ENCODE measurements around the gene RHOB.

The RHOB gene

GRCh38 chr2:20476481-20476880, 29.6 kb downstream of the RHOB start:
- ATAC-seq: no peak
- TF ChIP-seq ZFP3 (CRISPR knock-in tag; IDR thresholded peaks at IDR 0.05) (no peak), TOX (CRISPR knock-in tag; IDR thresholded peaks at IDR 0.05; ENCODE audit: borderline replicate concordance) (no peak), ARNTL (CRISPR knock-in tag; IDR thresholded peaks at IDR 0.05; ENCODE audit: borderline replicate concordance, low read depth) (no peak), ESRRG (CRISPR knock-in tag; IDR thresholded peaks at IDR 0.05) (no peak), ISL1 (CRISPR knock-in tag; IDR thresholded peaks at IDR 0.05) (no peak), CSRNP3 (CRISPR knock-in tag; IDR thresholded peaks at IDR 0.05) (no peak), BACH2 (CRISPR knock-in tag; IDR thresholded peaks at IDR 0.05; ENCODE audit: borderline replicate concordance) (no peak), SNAI2 (CRISPR knock-in tag; IDR thresholded peaks at IDR 0.05) (no peak), GLIS3 (CRISPR knock-in tag; IDR thresholded peaks at IDR 0.05) (no peak), ZNF565 (CRISPR knock-in tag; conservative IDR thresholded peaks at IDR 0.05; ENCODE audit: low read depth) (no peak), OSR1 (CRISPR knock-in tag; IDR thresholded peaks at IDR 0.05) (no peak), ZC3H10 (CRISPR knock-in tag; IDR thresholded peaks at IDR 0.05) (no peak), RARB (CRISPR knock-in tag; IDR thresholded peaks at IDR 0.05) (no peak), CSDC2 (CRISPR knock-in tag; IDR thresholded peaks at IDR 0.05) (no peak), ZNF70 (CRISPR knock-in tag; IDR thresholded peaks at IDR 0.05) (no peak), ZNF8 (CRISPR knock-in tag; IDR thresholded peaks at IDR 0.05) (no peak)
- TF ChIP-seq, protein P1, sequence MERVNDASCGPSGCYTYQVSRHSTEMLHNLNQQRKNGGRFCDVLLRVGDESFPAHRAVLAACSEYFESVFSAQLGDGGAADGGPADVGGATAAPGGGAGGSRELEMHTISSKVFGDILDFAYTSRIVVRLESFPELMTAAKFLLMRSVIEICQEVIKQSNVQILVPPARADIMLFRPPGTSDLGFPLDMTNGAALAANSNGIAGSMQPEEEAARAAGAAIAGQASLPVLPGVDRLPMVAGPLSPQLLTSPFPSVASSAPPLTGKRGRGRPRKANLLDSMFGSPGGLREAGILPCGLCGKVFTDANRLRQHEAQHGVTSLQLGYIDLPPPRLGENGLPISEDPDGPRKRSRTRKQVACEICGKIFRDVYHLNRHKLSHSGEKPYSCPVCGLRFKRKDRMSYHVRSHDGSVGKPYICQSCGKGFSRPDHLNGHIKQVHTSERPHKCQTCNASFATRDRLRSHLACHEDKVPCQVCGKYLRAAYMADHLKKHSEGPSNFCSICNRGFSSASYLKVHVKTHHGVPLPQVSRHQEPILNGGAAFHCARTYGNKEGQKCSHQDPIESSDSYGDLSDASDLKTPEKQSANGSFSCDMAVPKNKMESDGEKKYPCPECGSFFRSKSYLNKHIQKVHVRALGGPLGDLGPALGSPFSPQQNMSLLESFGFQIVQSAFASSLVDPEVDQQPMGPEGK (CRISPR knock-in tag; IDR thresholded peaks at IDR 0.05; ENCODE audit: borderline replicate concordance): no peak
- TF ChIP-seq, protein P2, sequence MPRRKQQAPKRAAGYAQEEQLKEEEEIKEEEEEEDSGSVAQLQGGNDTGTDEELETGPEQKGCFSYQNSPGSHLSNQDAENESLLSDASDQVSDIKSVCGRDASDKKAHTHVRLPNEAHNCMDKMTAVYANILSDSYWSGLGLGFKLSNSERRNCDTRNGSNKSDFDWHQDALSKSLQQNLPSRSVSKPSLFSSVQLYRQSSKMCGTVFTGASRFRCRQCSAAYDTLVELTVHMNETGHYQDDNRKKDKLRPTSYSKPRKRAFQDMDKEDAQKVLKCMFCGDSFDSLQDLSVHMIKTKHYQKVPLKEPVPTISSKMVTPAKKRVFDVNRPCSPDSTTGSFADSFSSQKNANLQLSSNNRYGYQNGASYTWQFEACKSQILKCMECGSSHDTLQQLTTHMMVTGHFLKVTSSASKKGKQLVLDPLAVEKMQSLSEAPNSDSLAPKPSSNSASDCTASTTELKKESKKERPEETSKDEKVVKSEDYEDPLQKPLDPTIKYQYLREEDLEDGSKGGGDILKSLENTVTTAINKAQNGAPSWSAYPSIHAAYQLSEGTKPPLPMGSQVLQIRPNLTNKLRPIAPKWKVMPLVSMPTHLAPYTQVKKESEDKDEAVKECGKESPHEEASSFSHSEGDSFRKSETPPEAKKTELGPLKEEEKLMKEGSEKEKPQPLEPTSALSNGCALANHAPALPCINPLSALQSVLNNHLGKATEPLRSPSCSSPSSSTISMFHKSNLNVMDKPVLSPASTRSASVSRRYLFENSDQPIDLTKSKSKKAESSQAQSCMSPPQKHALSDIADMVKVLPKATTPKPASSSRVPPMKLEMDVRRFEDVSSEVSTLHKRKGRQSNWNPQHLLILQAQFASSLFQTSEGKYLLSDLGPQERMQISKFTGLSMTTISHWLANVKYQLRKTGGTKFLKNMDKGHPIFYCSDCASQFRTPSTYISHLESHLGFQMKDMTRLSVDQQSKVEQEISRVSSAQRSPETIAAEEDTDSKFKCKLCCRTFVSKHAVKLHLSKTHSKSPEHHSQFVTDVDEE (CRISPR knock-in tag; IDR thresholded peaks at IDR 0.05): no peak

GRCh38 chr2:20476950-20477349, 30.1 kb downstream of the RHOB start:
- ATAC-seq: no peak
- TF ChIP-seq, protein P1 (CRISPR knock-in tag; IDR thresholded peaks at IDR 0.05; ENCODE audit: borderline replicate concordance): no peak
- no peak for TF ChIP-seq ZNF8 (CRISPR knock-in tag; IDR thresholded peaks at IDR 0.05)
- TF ChIP-seq OSR1 (CRISPR knock-in tag; IDR thresholded peaks at IDR 0.05): no peak
- no peak for TF ChIP-seq TOX (CRISPR knock-in tag; IDR thresholded peaks at IDR 0.05; ENCODE audit: borderline replicate concordance)
- TF ChIP-seq SNAI2 (CRISPR knock-in tag; IDR thresholded peaks at IDR 0.05): no peak
- no peak for TF ChIP-seq ZNF70 (CRISPR knock-in tag; IDR thresholded peaks at IDR 0.05)
- no peak for TF ChIP-seq ZNF565 (CRISPR knock-in tag; conservative IDR thresholded peaks at IDR 0.05; ENCODE audit: low read depth)
- TF ChIP-seq CSDC2 (CRISPR knock-in tag; IDR thresholded peaks at IDR 0.05): no peak
- no peak for TF ChIP-seq ZC3H10 (CRISPR knock-in tag; IDR thresholded peaks at IDR 0.05)
- TF ChIP-seq PPARA (CRISPR knock-in tag; IDR thresholded peaks at IDR 0.05; ENCODE audit: borderline replicate concordance): no peak
- TF ChIP-seq, protein P2 (CRISPR knock-in tag; IDR thresholded peaks at IDR 0.05): no peak
- no peak for TF ChIP-seq ZFP30 (CRISPR knock-in tag; IDR thresholded peaks at IDR 0.05)
- TF ChIP-seq BACH2 (CRISPR knock-in tag; IDR thresholded peaks at IDR 0.05; ENCODE audit: borderline replicate concordance): no peak

All from SK-N-SH treated with all-trans-retinoic acid at 6 μM for 48 hours (cell line).